ENCODE results near the gene THPO.

THPO gene

GRCh38 chr3:184391266-184391665 lies 13.3 kb upstream of the THPO start:
- TF ChIP-seq EZH2 (optimal IDR thresholded peaks at IDR 0.05; ENCODE audit: low read depth, low read length) (no peak), CTCF (IDR thresholded peaks at IDR 0.05; ENCODE audit: low read length) (no peak), EZH2phosphoT487 (IDR thresholded peaks at IDR 0.05; ENCODE audit: low read length) (no peak)
- DNase-seq: no peak
- H3K27me3 ChIP-seq (replicated peaks; ENCODE audit: insufficient read depth, low read length): peaks cover 30% of the 10 kb centered on the region

GRCh38 chr3:184389935-184390528 lies 12.0 kb upstream of the THPO start:
- Histone ChIP-seq H3K9me3 (replicated peaks; ENCODE audit: insufficient read depth, low read length) (no peaks in the 10 kb centered on the region), H3K4me1 (ENCODE audit: low read length) (no peaks in the 10 kb centered on the region), H3F3A (ENCODE audit: insufficient read depth, low read length) (no peaks in the 10 kb centered on the region), H3K27me3 (replicated peaks; ENCODE audit: insufficient read depth, low read length) (peaks cover 37% of the 10 kb centered on the region), H2AFZ (ENCODE audit: low read length) (no peak overlapping the region), H3K9ac (ENCODE audit: low read length) (no peak overlapping the region), H3K4me2 (ENCODE audit: low read depth, low read length) (no peak overlapping the region), H3K4me3 (ENCODE audit: low read length) (no peak overlapping the region), H3K79me2 (ENCODE audit: low read length) (no peaks in the 10 kb centered on the region), H3K27ac (ENCODE audit: low read length) (no peak overlapping the region), H4K20me1 (ENCODE audit: insufficient read depth, low read length) (no peaks in the 10 kb centered on the region), H3K36me3 (replicated peaks; ENCODE audit: insufficient read depth, low read length) (no peaks in the 10 kb centered on the region), H3K9me2 (replicated peaks; ENCODE audit: insufficient read depth, low read length) (no peaks in the 10 kb centered on the region)
- no peak for DNase-seq
- TF ChIP-seq EZH2 (optimal IDR thresholded peaks at IDR 0.05; ENCODE audit: low read depth, low read length): no peak
- TF ChIP-seq EZH2phosphoT487 (IDR thresholded peaks at IDR 0.05; ENCODE audit: low read length): no peak

More at GRCh38 chr3:184391266-184391665, 13.3 kb upstream of the THPO start:
- Histone ChIP-seq H3K9me3 (replicated peaks; ENCODE audit: insufficient read depth, low read length) (no peaks in the 10 kb centered on the region), H3K4me2 (ENCODE audit: low read depth, low read length) (no peak overlapping the region), H2AFZ (ENCODE audit: low read length) (no peak overlapping the region), H3F3A (ENCODE audit: insufficient read depth, low read length) (no peaks in the 10 kb centered on the region), H3K27ac (ENCODE audit: low read length) (no peak overlapping the region), H3K4me3 (ENCODE audit: low read length) (no peak overlapping the region), H4K20me1 (ENCODE audit: insufficient read depth, low read length) (no peaks in the 10 kb centered on the region), H3K79me2 (ENCODE audit: low read length) (no peaks in the 10 kb centered on the region), H3K9me2 (replicated peaks; ENCODE audit: insufficient read depth, low read length) (no peaks in the 10 kb centered on the region), H3K4me1 (ENCODE audit: low read length) (no peaks in the 10 kb centered on the region), H3K36me3 (replicated peaks; ENCODE audit: insufficient read depth, low read length) (no peaks in the 10 kb centered on the region), H3K9ac (ENCODE audit: low read length) (no peak overlapping the region)

GRCh38 chr3:184389384-184389783 lies 11.4 kb upstream of the THPO start:
- Histone ChIP-seq H4K20me1 (ENCODE audit: insufficient read depth, low read length) (no peaks in the 10 kb centered on the region), H3K27me3 (replicated peaks; ENCODE audit: insufficient read depth, low read length) (peaks cover 37% of the 10 kb centered on the region), H3K9me3 (replicated peaks; ENCODE audit: insufficient read depth, low read length) (no peaks in the 10 kb centered on the region), H3K4me1 (ENCODE audit: low read length) (no peaks in the 10 kb centered on the region), H3K36me3 (replicated peaks; ENCODE audit: insufficient read depth, low read length) (no peaks in the 10 kb centered on the region), H3K4me3 (ENCODE audit: low read length) (no peak overlapping the region), H3K9ac (ENCODE audit: low read length) (no peak overlapping the region), H2AFZ (ENCODE audit: low read length) (no peak overlapping the region), H3K4me2 (ENCODE audit: low read depth, low read length) (no peak overlapping the region), H3K79me2 (ENCODE audit: low read length) (no peaks in the 10 kb centered on the region), H3K27ac (ENCODE audit: low read length) (no peak overlapping the region), H3F3A (ENCODE audit: insufficient read depth, low read length) (no peaks in the 10 kb centered on the region), H3K9me2 (replicated peaks; ENCODE audit: insufficient read depth, low read length) (no peaks in the 10 kb centered on the region)
- no peak for TF ChIP-seq EZH2phosphoT487 (IDR thresholded peaks at IDR 0.05; ENCODE audit: low read length)
- no peak for TF ChIP-seq EZH2 (optimal IDR thresholded peaks at IDR 0.05; ENCODE audit: low read depth, low read length)
- TF ChIP-seq CTCF (IDR thresholded peaks at IDR 0.05; ENCODE audit: low read length): no peak
- no peak for DNase-seq

- Histone ChIP-seq H3K9me2 (replicated peaks; ENCODE audit: insufficient read depth, low read length) (no peaks in the 10 kb centered on the region), H3K79me2 (ENCODE audit: low read length) (no peaks in the 10 kb centered on the region)
- TF ChIP-seq CTCF (IDR thresholded peaks at IDR 0.05; ENCODE audit: low read length): no peak
- TF ChIP-seq EZH2 (optimal IDR thresholded peaks at IDR 0.05; ENCODE audit: low read depth, low read length): no peak
- TF ChIP-seq EZH2phosphoT487 (IDR thresholded peaks at IDR 0.05; ENCODE audit: low read length): no peak
Observed at GRCh38 chr3:184388936-184389230, 10.9 kb upstream of the THPO start.

More at GRCh38 chr3:184388936-184389230, 10.9 kb upstream of the THPO start:
- H3K4me1 ChIP-seq (ENCODE audit: low read length): no peaks in the 10 kb centered on the region
- H4K20me1 ChIP-seq (ENCODE audit: insufficient read depth, low read length): no peaks in the 10 kb centered on the region
- no peak overlapping the region for H3K27ac ChIP-seq (ENCODE audit: low read length)
- no peaks in the 10 kb centered on the region for H3K9me3 ChIP-seq (replicated peaks; ENCODE audit: insufficient read depth, low read length)
- no peak overlapping the region for H3K9ac ChIP-seq (ENCODE audit: low read length)
- H3K36me3 ChIP-seq (replicated peaks; ENCODE audit: insufficient read depth, low read length): no peaks in the 10 kb centered on the region
- no peak overlapping the region for H2AFZ ChIP-seq (ENCODE audit: low read length)
- H3K4me2 ChIP-seq (ENCODE audit: low read depth, low read length): no peak overlapping the region
- H3K27me3 ChIP-seq (replicated peaks; ENCODE audit: insufficient read depth, low read length): peaks cover 37% of the 10 kb centered on the region
- DNase-seq: no peak
- no peaks in the 10 kb centered on the region for H3F3A ChIP-seq (ENCODE audit: insufficient read depth, low read length)
- H3K4me3 ChIP-seq (ENCODE audit: low read length): no peak overlapping the region

All from MM.1S (cell line).